ENCODE results near the gene ABCA12.
A peak's percentile ranks its signal among the peaks of the same experiment; 100 is the strongest.

Gene ABCA12

GRCh38 chr2:215034154-215034553, 104.3 kb downstream of the ABCA12 start:
- Histone ChIP-seq H3K9ac (ENCODE audit: low read length) (no peak overlapping the region), H3K4me1 (ENCODE audit: control insufficient read depth, insufficient read depth, low read length) (no peaks in the 10 kb centered on the region), H3K27me3 (ENCODE audit: control insufficient read depth, insufficient read depth, low read length) (no peaks in the 10 kb centered on the region), H3K27ac (ENCODE audit: low read depth, low read length) (no peak overlapping the region), H3K9me3 (ENCODE audit: control insufficient read depth, insufficient read depth, low read depth, low read length) (no peaks in the 10 kb centered on the region), H3K4me3 (ENCODE audit: low read depth, low read length) (no peak overlapping the region), H3K36me3 (ENCODE audit: control insufficient read depth, insufficient read depth, low read length) (no peaks in the 10 kb centered on the region)

GRCh38 chr2:215032153-215032552, 106.3 kb downstream of the ABCA12 start:
- H3K27ac ChIP-seq (ENCODE audit: low read depth, low read length), result no peak overlapping the region
- H3K9me3 ChIP-seq (ENCODE audit: control insufficient read depth, insufficient read depth, low read depth, low read length), result no peaks in the 10 kb centered on the region
- no peaks in the 10 kb centered on the region for H3K4me1 ChIP-seq (ENCODE audit: control insufficient read depth, insufficient read depth, low read length)
- H3K36me3 ChIP-seq (ENCODE audit: control insufficient read depth, insufficient read depth, low read length), result no peaks in the 10 kb centered on the region
- no peak overlapping the region for H3K9ac ChIP-seq (ENCODE audit: low read length)
- no peak overlapping the region for H3K4me3 ChIP-seq (ENCODE audit: low read depth, low read length)
- H3K27me3 ChIP-seq (ENCODE audit: control insufficient read depth, insufficient read depth, low read length), result no peaks in the 10 kb centered on the region

- no peak overlapping the region for H3K9ac ChIP-seq (ENCODE audit: low read length)
- H3K9me3 ChIP-seq (ENCODE audit: control insufficient read depth, insufficient read depth, low read depth, low read length), result no peaks in the 10 kb centered on the region
- no peaks in the 10 kb centered on the region for H3K36me3 ChIP-seq (ENCODE audit: control insufficient read depth, insufficient read depth, low read length)
- H3K4me1 ChIP-seq (ENCODE audit: control insufficient read depth, insufficient read depth, low read length), result no peaks in the 10 kb centered on the region
- no peaks in the 10 kb centered on the region for H3K27me3 ChIP-seq (ENCODE audit: control insufficient read depth, insufficient read depth, low read length)
- H3K4me3 ChIP-seq (ENCODE audit: low read depth, low read length), result no peak overlapping the region
- H3K27ac ChIP-seq (ENCODE audit: low read depth, low read length), result no peak overlapping the region
These were observed 107.1 kb downstream of the ABCA12 start for GRCh38 chr2:215031321-215031720.

GRCh38 chr2:215029936-215030335, 108.5 kb downstream of the ABCA12 start:
- H3K27me3 ChIP-seq (ENCODE audit: control insufficient read depth, insufficient read depth, low read length), result no peaks in the 10 kb centered on the region
- H3K9me3 ChIP-seq (ENCODE audit: control insufficient read depth, insufficient read depth, low read depth, low read length), result no peaks in the 10 kb centered on the region
- no peak overlapping the region for H3K4me3 ChIP-seq (ENCODE audit: low read depth, low read length)
- H3K9ac ChIP-seq (ENCODE audit: low read length), result no peak overlapping the region
- H3K27ac ChIP-seq (ENCODE audit: low read depth, low read length), result no peak overlapping the region
- no peaks in the 10 kb centered on the region for H3K4me1 ChIP-seq (ENCODE audit: control insufficient read depth, insufficient read depth, low read length)
- H3K36me3 ChIP-seq (ENCODE audit: control insufficient read depth, insufficient read depth, low read length), result no peaks in the 10 kb centered on the region

GRCh38 chr2:215028231-215028630, 110.2 kb downstream of the ABCA12 start:
- Histone ChIP-seq H3K4me3 (ENCODE audit: low read depth, low read length) (no peak overlapping the region), H3K9me3 (ENCODE audit: control insufficient read depth, insufficient read depth, low read depth, low read length) (no peaks in the 10 kb centered on the region), H3K9ac (ENCODE audit: low read length) (no peak overlapping the region), H3K27ac (ENCODE audit: low read depth, low read length) (no peak overlapping the region), H3K36me3 (ENCODE audit: control insufficient read depth, insufficient read depth, low read length) (no peaks in the 10 kb centered on the region), H3K4me1 (ENCODE audit: control insufficient read depth, insufficient read depth, low read length) (no peaks in the 10 kb centered on the region), H3K27me3 (ENCODE audit: control insufficient read depth, insufficient read depth, low read length) (no peaks in the 10 kb centered on the region)

- Histone ChIP-seq H3K4me3 (ENCODE audit: low read depth, low read length) (no peak overlapping the region), H3K9ac (ENCODE audit: low read length) (no peak overlapping the region), H3K9me3 (ENCODE audit: control insufficient read depth, insufficient read depth, low read depth, low read length) (no peaks in the 10 kb centered on the region), H3K27ac (ENCODE audit: low read depth, low read length) (no peak overlapping the region), H3K4me1 (ENCODE audit: control insufficient read depth, insufficient read depth, low read length) (peaks cover 3% of the 10 kb centered on the region; the same call in 1 of the 2 replicates), H3K27me3 (ENCODE audit: control insufficient read depth, insufficient read depth, low read length) (no peaks in the 10 kb centered on the region), H3K36me3 (ENCODE audit: control insufficient read depth, insufficient read depth, low read length) (no peaks in the 10 kb centered on the region)
These were observed 110.6 kb downstream of the ABCA12 start for GRCh38 chr2:215027779-215028178.

GRCh38 chr2:215022910-215023309, 115.5 kb downstream of the ABCA12 start:
- no peak overlapping the region for H3K9ac ChIP-seq (ENCODE audit: low read length)
- H3K4me1 ChIP-seq (ENCODE audit: control insufficient read depth, insufficient read depth, low read length), result peaks cover 11% of the 10 kb centered on the region
- no peaks in the 10 kb centered on the region for H3K36me3 ChIP-seq (ENCODE audit: control insufficient read depth, insufficient read depth, low read length)
- H3K27me3 ChIP-seq (ENCODE audit: control insufficient read depth, insufficient read depth, low read length), result no peaks in the 10 kb centered on the region
- no peaks in the 10 kb centered on the region for H3K9me3 ChIP-seq (ENCODE audit: control insufficient read depth, insufficient read depth, low read depth, low read length)
- 0 out of 2 replicates have a peak overlapping the region, but pooled peaks have one; percentile 79 for H3K27ac ChIP-seq (ENCODE audit: low read depth, low read length)
- no peak overlapping the region for H3K4me3 ChIP-seq (ENCODE audit: low read depth, low read length)

GRCh38 chr2:215022418-215022817, 116.0 kb downstream of the ABCA12 start:
- H3K4me1 ChIP-seq (ENCODE audit: control insufficient read depth, insufficient read depth, low read length), result peaks cover 11% of the 10 kb centered on the region
- H3K4me3 ChIP-seq (ENCODE audit: low read depth, low read length), result no peak overlapping the region
- no peak overlapping the region for H3K9ac ChIP-seq (ENCODE audit: low read length)
- no peaks in the 10 kb centered on the region for H3K27me3 ChIP-seq (ENCODE audit: control insufficient read depth, insufficient read depth, low read length)
- no peaks in the 10 kb centered on the region for H3K9me3 ChIP-seq (ENCODE audit: control insufficient read depth, insufficient read depth, low read depth, low read length)
- no peaks in the 10 kb centered on the region for H3K36me3 ChIP-seq (ENCODE audit: control insufficient read depth, insufficient read depth, low read length)
- H3K27ac ChIP-seq (ENCODE audit: low read depth, low read length), result peak overlapping the region; percentile 79; the same call in 1 of the 2 replicates

GRCh38 chr2:215020283-215020682, 118.1 kb downstream of the ABCA12 start:
- Histone ChIP-seq H3K27me3 (ENCODE audit: control insufficient read depth, insufficient read depth, low read length) (no peaks in the 10 kb centered on the region), H3K9me3 (ENCODE audit: control insufficient read depth, insufficient read depth, low read depth, low read length) (no peaks in the 10 kb centered on the region), H3K4me1 (ENCODE audit: control insufficient read depth, insufficient read depth, low read length) (peaks cover 11% of the 10 kb centered on the region), H3K36me3 (ENCODE audit: control insufficient read depth, insufficient read depth, low read length) (no peaks in the 10 kb centered on the region), H3K27ac (ENCODE audit: low read depth, low read length) (no peak overlapping the region), H3K4me3 (ENCODE audit: low read depth, low read length) (no peak overlapping the region), H3K9ac (ENCODE audit: low read length) (no peak overlapping the region)

GRCh38 chr2:215019521-215020145, 118.8 kb downstream of the ABCA12 start:
- no peaks in the 10 kb centered on the region for H3K27me3 ChIP-seq (ENCODE audit: control insufficient read depth, insufficient read depth, low read length)
- peaks cover 11% of the 10 kb centered on the region for H3K4me1 ChIP-seq (ENCODE audit: control insufficient read depth, insufficient read depth, low read length)
- H3K36me3 ChIP-seq (ENCODE audit: control insufficient read depth, insufficient read depth, low read length), result no peaks in the 10 kb centered on the region
- no peak overlapping the region for H3K4me3 ChIP-seq (ENCODE audit: low read depth, low read length)
- no peak overlapping the region for H3K9ac ChIP-seq (ENCODE audit: low read length)
- H3K27ac ChIP-seq (ENCODE audit: low read depth, low read length), result no peak overlapping the region
- no peaks in the 10 kb centered on the region for H3K9me3 ChIP-seq (ENCODE audit: control insufficient read depth, insufficient read depth, low read depth, low read length)

GRCh38 chr2:215019085-215019484, 119.3 kb downstream of the ABCA12 start:
- H3K27me3 ChIP-seq (ENCODE audit: control insufficient read depth, insufficient read depth, low read length), result no peaks in the 10 kb centered on the region
- H3K9ac ChIP-seq (ENCODE audit: low read length), result no peak overlapping the region
- no peaks in the 10 kb centered on the region for H3K9me3 ChIP-seq (ENCODE audit: control insufficient read depth, insufficient read depth, low read depth, low read length)
- H3K4me1 ChIP-seq (ENCODE audit: control insufficient read depth, insufficient read depth, low read length), result peaks cover 11% of the 10 kb centered on the region
- no peaks in the 10 kb centered on the region for H3K36me3 ChIP-seq (ENCODE audit: control insufficient read depth, insufficient read depth, low read length)
- H3K4me3 ChIP-seq (ENCODE audit: low read depth, low read length), result no peak overlapping the region
- no peak overlapping the region for H3K27ac ChIP-seq (ENCODE audit: low read depth, low read length)

All from HUES6 (cell line).